Central memory CD8-positive, alpha-beta T cell (primary cell): ENCODE measurements around the gene POLG2.
"Not testable (repeated sequence)": the region's sequence is repeated elsewhere in the genome, so short reads cannot be mapped to it uniquely, and the experiment has no call there.

Experiments used
- ATAC-seq: fragments of 150-1000 bp; cut with Tn5 transposase; replicated peaks from 2 replicates; pipeline ENCODE4 v1.10.0; 2022; ENCODE audit warnings: mild to moderate bottlenecking, moderate FRiP score, moderate number of reproducible peaks; ENCODE audit not compliant: poor library complexity, severe bottlenecking; ENCODE audit errors: extremely low read depth
- DNase-seq, 2 donors: peaks; one replicate each; pipeline ENCODE4 v3.0.0; 2021; ENCODE audit warnings: low spot score in 2 of 2
- H3K27ac Mint-ChIP-seq: one replicate; pipeline ENCODE4 v1.8.0; 2022; ENCODE audit warnings: low read depth, mild to moderate bottlenecking, moderate library complexity, mixed read lengths
- H3K27me3 Mint-ChIP-seq: one replicate; pipeline ENCODE4 v1.8.0; 2022; ENCODE audit warnings: mixed read lengths
- H3K36me3 Mint-ChIP-seq: one replicate; pipeline ENCODE4 v1.8.0; 2022; ENCODE audit warnings: mild to moderate bottlenecking, moderate library complexity, mixed read lengths; ENCODE audit not compliant: insufficient read depth
- H3K4me1 Mint-ChIP-seq: one replicate; pipeline ENCODE4 v1.8.0; 2022; ENCODE audit warnings: mixed read lengths
- H3K4me3 Mint-ChIP-seq: one replicate; pipeline ENCODE4 v1.8.0; 2022; ENCODE audit warnings: mild to moderate bottlenecking, moderate library complexity, mixed read lengths
- H3K9me3 Mint-ChIP-seq: one replicate; pipeline ENCODE4 v1.8.0; 2022; ENCODE audit warnings: mixed read lengths

POLG2 gene

GRCh38 chr17:64494121-64494520 is 2.7 kb downstream of the POLG2 start:
- peak overlapping the region; percentile 33 for H3K27ac Mint-ChIP-seq
- DNase-seq (no peak), ATAC-seq (no peak)
- peaks cover 48% of the 10 kb centered on the region for H3K36me3 Mint-ChIP-seq
- no peaks in the 10 kb centered on the region for H3K27me3 Mint-ChIP-seq
- no peaks in the 10 kb centered on the region for H3K9me3 Mint-ChIP-seq
- H3K4me1 Mint-ChIP-seq: peaks cover 47% of the 10 kb centered on the region
- no peak overlapping the region for H3K4me3 Mint-ChIP-seq

- H3K36me3 Mint-ChIP-seq: peaks cover 41% of the 10 kb centered on the region
Measured at GRCh38 chr17:64492481-64493109, 4.3 kb downstream of the POLG2 start.

GRCh38 chr17:64491994-64492393 is 4.9 kb downstream of the POLG2 start:
- Mint-ChIP-seq H3K27ac (peak overlapping the region; percentile 55), H3K4me3 (no peak overlapping the region), H3K4me1 (peaks cover 27% of the 10 kb centered on the region), H3K9me3 (no peaks in the 10 kb centered on the region), H3K27me3 (no peaks in the 10 kb centered on the region), H3K36me3 (peaks cover 36% of the 10 kb centered on the region)
- DNase-seq (no peak), ATAC-seq (no peak)

More at GRCh38 chr17:64492481-64493109, 4.3 kb downstream of the POLG2 start:
- Mint-ChIP-seq H3K4me1 (peaks cover 33% of the 10 kb centered on the region), H3K27ac (peak overlapping the region; percentile 55), H3K4me3 (no peak overlapping the region), H3K27me3 (no peaks in the 10 kb centered on the region), H3K9me3 (no peaks in the 10 kb centered on the region)
- DNase-seq: no peak
- no peak for ATAC-seq

GRCh38 chr17:64491034-64491860 is 5.6 kb downstream of the POLG2 start:
- Mint-ChIP-seq H3K9me3 (no peaks in the 10 kb centered on the region), H3K36me3 (peaks cover 29% of the 10 kb centered on the region), H3K27me3 (no peaks in the 10 kb centered on the region), H3K27ac (peak overlapping the region; percentile 55), H3K4me3 (no peak overlapping the region), H3K4me1 (peaks cover 19% of the 10 kb centered on the region)
- peak in 1 of 2 donors; percentile 27 for DNase-seq
- no peak for ATAC-seq

GRCh38 chr17:64488301-64488700 is 8.6 kb downstream of the POLG2 start:
- Mint-ChIP-seq H3K36me3 (peaks cover 38% of the 10 kb centered on the region), H3K27ac (no peak overlapping the region), H3K9me3 (no peaks in the 10 kb centered on the region), H3K4me3 (no peak overlapping the region), H3K27me3 (no peaks in the 10 kb centered on the region), H3K4me1 (peaks cover 5% of the 10 kb centered on the region)
- DNase-seq: no peak
- no peak for ATAC-seq

- no peaks in the 10 kb centered on the region for H3K27me3 Mint-ChIP-seq
- H3K4me3 Mint-ChIP-seq: no peak overlapping the region
- ATAC-seq: no peak
- no peaks in the 10 kb centered on the region for H3K9me3 Mint-ChIP-seq
- no peak for DNase-seq
- H3K27ac Mint-ChIP-seq: no peak overlapping the region
- peaks cover 10% of the 10 kb centered on the region for H3K4me1 Mint-ChIP-seq
- peaks cover 43% of the 10 kb centered on the region for H3K36me3 Mint-ChIP-seq
Measured at GRCh38 chr17:64484380-64484779, 12.5 kb downstream of the POLG2 start.

GRCh38 chr17:64480951-64481350 is 15.9 kb downstream of the POLG2 start:
- ATAC-seq (no peak), DNase-seq (no peak)
- H3K27ac Mint-ChIP-seq: peak overlapping the region; percentile 22
- H3K4me3 Mint-ChIP-seq: no peak overlapping the region
- H3K27me3 Mint-ChIP-seq: no peaks in the 10 kb centered on the region
- peaks cover 36% of the 10 kb centered on the region for H3K36me3 Mint-ChIP-seq
- H3K4me1 Mint-ChIP-seq: peaks cover 10% of the 10 kb centered on the region
- H3K9me3 Mint-ChIP-seq: no peaks in the 10 kb centered on the region

- Mint-ChIP-seq H3K36me3 (peaks cover 20% of the 10 kb centered on the region), H3K27me3 (no peaks in the 10 kb centered on the region), H3K4me3 (no peak overlapping the region), H3K9me3 (no peaks in the 10 kb centered on the region), H3K27ac (no peak overlapping the region), H3K4me1 (peaks cover 5% of the 10 kb centered on the region)
- DNase-seq (no peak), ATAC-seq (no peak)
Measured at GRCh38 chr17:64477849-64478248, 19.0 kb downstream of the POLG2 start.

- Mint-ChIP-seq H3K27ac (no peak overlapping the region), H3K4me3 (no peak overlapping the region)
Measured at GRCh38 chr17:64472564-64472963, 24.3 kb downstream of the POLG2 start.

GRCh38 chr17:64471440-64471839 is 25.4 kb downstream of the POLG2 start:
- peaks cover 2% of the 10 kb centered on the region for H3K36me3 Mint-ChIP-seq
- peaks cover 10% of the 10 kb centered on the region for H3K27me3 Mint-ChIP-seq
- DNase-seq (no peak), ATAC-seq (no peak)
- no peaks in the 10 kb centered on the region for H3K4me1 Mint-ChIP-seq
- no peak overlapping the region for H3K27ac Mint-ChIP-seq
- no peak overlapping the region for H3K4me3 Mint-ChIP-seq
- no peaks in the 10 kb centered on the region for H3K9me3 Mint-ChIP-seq

More at GRCh38 chr17:64472564-64472963, 24.3 kb downstream of the POLG2 start:
- H3K36me3 Mint-ChIP-seq: peaks cover 3% of the 10 kb centered on the region
- H3K27me3 Mint-ChIP-seq: no peaks in the 10 kb centered on the region
- DNase-seq (no peak), ATAC-seq (no peak)
- no peaks in the 10 kb centered on the region for H3K9me3 Mint-ChIP-seq
- H3K4me1 Mint-ChIP-seq: no peaks in the 10 kb centered on the region

GRCh38 chr17:64470625-64471024 is 26.2 kb downstream of the POLG2 start:
- DNase-seq: no peak
- no peak for ATAC-seq
- Mint-ChIP-seq H3K4me3 (no peak overlapping the region), H3K4me1 (no peaks in the 10 kb centered on the region), H3K36me3 (peaks cover 2% of the 10 kb centered on the region), H3K27ac (no peak overlapping the region), H3K27me3 (peaks cover 18% of the 10 kb centered on the region), H3K9me3 (no peaks in the 10 kb centered on the region)

GRCh38 chr17:64466834-64467233 is 30.0 kb downstream of the POLG2 start:
- H3K27ac Mint-ChIP-seq, ATAC-seq, H3K4me3 Mint-ChIP-seq, H3K4me1 Mint-ChIP-seq, H3K9me3 Mint-ChIP-seq, H3K36me3 Mint-ChIP-seq, DNase-seq: not testable (repeated sequence)
- H3K27me3 Mint-ChIP-seq: peaks cover 21% of the 10 kb centered on the region
